ENCODE results near the gene NUMBL. TPM values are rescaled to one million over a fixed set of nuclear protein-coding genes. Genes with fewer than 3 reads are reported as not detected.

NUMBL gene
- total and polyA plus RNA-seq, 2 of the 13 experiments (the other 11 are each of a cell fraction or from before 2014, with no cell fraction given) = 0.49 to 2.3 TPM

DNA sequence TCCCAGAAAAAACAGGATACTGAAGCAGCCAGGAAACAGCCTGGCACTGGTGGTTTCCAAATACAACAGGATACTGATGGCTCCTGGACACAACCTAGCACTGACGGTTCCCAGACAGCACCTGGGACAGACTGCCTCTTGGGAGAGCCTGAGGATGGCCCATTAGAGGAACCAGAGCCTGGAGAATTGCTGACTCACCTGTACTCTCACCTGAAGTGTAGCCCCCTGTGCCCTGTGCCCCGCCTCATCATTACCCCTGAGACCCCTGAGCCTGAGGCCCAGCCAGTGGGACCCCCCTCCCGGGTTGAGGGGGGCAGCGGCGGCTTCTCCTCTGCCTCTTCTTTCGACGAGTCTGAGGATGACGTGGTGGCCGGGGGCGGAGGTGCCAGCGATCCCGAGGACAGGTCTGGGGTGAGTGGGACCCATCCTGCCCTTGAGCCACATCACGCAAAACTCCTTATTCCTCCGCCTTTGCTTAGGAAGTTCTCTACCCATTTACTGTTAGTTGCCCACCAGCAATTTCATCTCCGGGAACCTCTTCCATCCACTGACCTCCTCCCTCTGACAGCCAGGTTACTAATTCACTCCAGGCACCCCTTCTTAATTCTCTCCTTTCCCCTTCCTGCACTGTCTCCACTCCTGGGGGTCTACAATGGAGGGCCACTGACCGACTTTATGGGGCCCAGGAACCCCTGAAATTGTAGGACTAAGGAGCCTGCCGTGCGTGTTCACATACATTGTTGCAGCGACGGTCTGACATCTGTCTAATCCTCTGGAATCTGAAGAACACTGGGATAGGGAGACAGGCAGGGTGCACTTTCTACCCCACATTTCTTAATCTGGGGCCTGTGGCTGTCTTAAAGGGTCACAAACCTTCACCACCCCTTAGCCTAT lies 27.7 kb upstream of the NUMBL start (continued):
- TF ChIP-seq, protein P1, sequence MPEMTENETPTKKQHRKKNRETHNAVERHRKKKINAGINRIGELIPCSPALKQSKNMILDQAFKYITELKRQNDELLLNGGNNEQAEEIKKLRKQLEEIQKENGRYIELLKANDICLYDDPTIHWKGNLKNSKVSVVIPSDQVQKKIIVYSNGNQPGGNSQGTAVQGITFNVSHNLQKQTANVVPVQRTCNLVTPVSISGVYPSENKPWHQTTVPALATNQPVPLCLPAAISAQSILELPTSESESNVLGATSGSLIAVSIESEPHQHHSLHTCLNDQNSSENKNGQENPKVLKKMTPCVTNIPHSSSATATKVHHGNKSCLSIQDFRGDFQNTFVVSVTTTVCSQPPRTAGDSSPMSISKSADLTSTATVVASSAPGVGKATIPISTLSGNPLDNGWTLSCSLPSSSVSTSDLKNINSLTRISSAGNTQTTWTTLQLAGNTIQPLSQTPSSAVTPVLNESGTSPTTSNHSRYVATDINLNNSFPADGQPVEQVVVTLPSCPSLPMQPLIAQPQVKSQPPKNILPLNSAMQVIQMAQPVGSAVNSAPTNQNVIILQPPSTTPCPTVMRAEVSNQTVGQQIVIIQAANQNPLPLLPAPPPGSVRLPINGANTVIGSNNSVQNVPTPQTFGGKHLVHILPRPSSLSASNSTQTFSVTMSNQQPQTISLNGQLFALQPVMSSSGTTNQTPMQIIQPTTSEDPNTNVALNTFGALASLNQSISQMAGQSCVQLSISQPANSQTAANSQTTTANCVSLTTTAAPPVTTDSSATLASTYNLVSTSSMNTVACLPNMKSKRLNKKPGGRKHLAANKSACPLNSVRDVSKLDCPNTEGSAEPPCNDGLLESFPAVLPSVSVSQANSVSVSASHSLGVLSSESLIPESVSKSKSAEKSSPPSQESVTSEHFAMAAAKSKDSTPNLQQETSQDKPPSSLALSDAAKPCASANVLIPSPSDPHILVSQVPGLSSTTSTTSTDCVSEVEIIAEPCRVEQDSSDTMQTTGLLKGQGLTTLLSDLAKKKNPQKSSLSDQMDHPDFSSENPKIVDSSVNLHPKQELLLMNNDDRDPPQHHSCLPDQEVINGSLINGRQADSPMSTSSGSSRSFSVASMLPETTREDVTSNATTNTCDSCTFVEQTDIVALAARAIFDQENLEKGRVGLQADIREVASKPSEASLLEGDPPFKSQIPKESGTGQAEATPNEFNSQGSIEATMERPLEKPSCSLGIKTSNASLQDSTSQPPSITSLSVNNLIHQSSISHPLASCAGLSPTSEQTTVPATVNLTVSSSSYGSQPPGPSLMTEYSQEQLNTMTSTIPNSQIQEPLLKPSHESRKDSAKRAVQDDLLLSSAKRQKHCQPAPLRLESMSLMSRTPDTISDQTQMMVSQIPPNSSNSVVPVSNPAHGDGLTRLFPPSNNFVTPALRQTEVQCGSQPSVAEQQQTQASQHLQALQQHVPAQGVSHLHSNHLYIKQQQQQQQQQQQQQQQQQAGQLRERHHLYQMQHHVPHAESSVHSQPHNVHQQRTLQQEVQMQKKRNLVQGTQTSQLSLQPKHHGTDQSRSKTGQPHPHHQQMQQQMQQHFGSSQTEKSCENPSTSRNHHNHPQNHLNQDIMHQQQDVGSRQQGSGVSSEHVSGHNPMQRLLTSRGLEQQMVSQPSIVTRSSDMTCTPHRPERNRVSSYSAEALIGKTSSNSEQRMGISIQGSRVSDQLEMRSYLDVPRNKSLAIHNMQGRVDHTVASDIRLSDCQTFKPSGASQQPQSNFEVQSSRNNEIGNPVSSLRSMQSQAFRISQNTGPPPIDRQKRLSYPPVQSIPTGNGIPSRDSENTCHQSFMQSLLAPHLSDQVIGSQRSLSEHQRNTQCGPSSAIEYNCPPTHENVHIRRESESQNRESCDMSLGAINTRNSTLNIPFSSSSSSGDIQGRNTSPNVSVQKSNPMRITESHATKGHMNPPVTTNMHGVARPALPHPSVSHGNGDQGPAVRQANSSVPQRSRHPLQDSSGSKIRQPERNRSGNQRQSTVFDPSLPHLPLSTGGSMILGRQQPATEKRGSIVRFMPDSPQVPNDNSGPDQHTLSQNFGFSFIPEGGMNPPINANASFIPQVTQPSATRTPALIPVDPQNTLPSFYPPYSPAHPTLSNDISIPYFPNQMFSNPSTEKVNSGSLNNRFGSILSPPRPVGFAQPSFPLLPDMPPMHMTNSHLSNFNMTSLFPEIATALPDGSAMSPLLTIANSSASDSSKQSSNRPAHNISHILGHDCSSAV (CRISPR knock-in tag; IDR thresholded peaks at IDR 0.05; ENCODE audit: borderline replicate concordance) = no peak
- TF ChIP-seq ATF2 (CRISPR knock-in tag; IDR thresholded peaks at IDR 0.05) (peak; percentile 22; the same call in 1 of the 2 replicates), RFX5 (IDR thresholded peaks at IDR 0.05; ENCODE audit: low read depth, low read length) (no peak), YEATS2 (CRISPR knock-in tag; IDR thresholded peaks at IDR 0.05; ENCODE audit: borderline replicate concordance) (no peak), PLRG1 (conservative IDR thresholded peaks at IDR 0.05) (no peak), FOXK1 (CRISPR knock-in tag; IDR thresholded peaks at IDR 0.05; ENCODE audit: borderline replicate concordance, low read depth) (no peak), REXO4 (CRISPR knock-in tag; IDR thresholded peaks at IDR 0.05; ENCODE audit: borderline replicate concordance) (no peak), TRIM24 (CRISPR knock-in tag; IDR thresholded peaks at IDR 0.05) (no peak), ZKSCAN1 (IDR thresholded peaks at IDR 0.05; ENCODE audit: low read length) (no peak), CBX2 (IDR thresholded peaks at IDR 0.05; ENCODE audit: low read depth, low read length) (no peak), CBX2 (CRISPR knock-in tag; IDR thresholded peaks at IDR 0.05; ENCODE audit: low read depth) (no peak), ZC3H4 (CRISPR knock-in tag; IDR thresholded peaks at IDR 0.05; ENCODE audit: borderline replicate concordance) (no peak), ZNF33A (CRISPR knock-in tag; IDR thresholded peaks at IDR 0.05; ENCODE audit: borderline replicate concordance) (no peak), ZMYM3 (CRISPR knock-in tag; IDR thresholded peaks at IDR 0.05) (no peak), DMTF1 (CRISPR knock-in tag; IDR thresholded peaks at IDR 0.05) (no peak), SAP130 (CRISPR knock-in tag; IDR thresholded peaks at IDR 0.05; ENCODE audit: low read depth) (peak; percentile 0; the same call in 1 of the 2 replicates), HOXD1 (CRISPR knock-in tag; IDR thresholded peaks at IDR 0.05) (no peak), RFXAP (CRISPR knock-in tag; IDR thresholded peaks at IDR 0.05; ENCODE audit: borderline replicate concordance) (no peak)

Data from HepG2 (cell line).